NCI-H187 (cell line): ENCODE measurements around the gene CCDC182.

Source experiments
- DNase-seq, 2 experiments: peaks; one replicate each; lab custom pipeline; 2025; lab: John Stamatoyannopoulos, UW

CCDC182 gene

GRCh38 chr17:57726838-57727237 is 18.3 kb downstream of the CCDC182 start:
- DNase-seq, result no peak

- no peak for DNase-seq
These were observed 18.8 kb downstream of the CCDC182 start for GRCh38 chr17:57726213-57726790.

DNA sequence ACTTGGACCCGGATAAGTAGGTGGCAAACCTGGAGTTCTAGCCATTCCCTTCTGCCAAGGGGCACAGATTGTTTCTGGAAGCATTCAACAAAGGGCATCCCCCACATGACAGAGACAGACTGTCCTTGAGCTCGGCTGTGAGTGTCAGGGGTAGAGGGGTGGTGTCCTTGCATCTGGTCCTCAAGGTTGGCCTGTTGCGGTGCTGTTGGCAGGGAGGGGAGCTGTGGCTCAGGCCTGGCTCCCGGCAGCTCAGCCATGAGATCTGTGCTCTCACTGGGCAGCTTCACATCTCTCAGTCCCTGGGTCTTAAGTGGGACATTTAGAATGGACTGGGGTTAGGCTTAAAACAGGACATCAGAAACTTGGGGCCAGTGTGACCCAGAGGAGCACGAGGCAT is 20.4 kb downstream of the CCDC182 start:
- no peak for DNase-seq

DNA sequence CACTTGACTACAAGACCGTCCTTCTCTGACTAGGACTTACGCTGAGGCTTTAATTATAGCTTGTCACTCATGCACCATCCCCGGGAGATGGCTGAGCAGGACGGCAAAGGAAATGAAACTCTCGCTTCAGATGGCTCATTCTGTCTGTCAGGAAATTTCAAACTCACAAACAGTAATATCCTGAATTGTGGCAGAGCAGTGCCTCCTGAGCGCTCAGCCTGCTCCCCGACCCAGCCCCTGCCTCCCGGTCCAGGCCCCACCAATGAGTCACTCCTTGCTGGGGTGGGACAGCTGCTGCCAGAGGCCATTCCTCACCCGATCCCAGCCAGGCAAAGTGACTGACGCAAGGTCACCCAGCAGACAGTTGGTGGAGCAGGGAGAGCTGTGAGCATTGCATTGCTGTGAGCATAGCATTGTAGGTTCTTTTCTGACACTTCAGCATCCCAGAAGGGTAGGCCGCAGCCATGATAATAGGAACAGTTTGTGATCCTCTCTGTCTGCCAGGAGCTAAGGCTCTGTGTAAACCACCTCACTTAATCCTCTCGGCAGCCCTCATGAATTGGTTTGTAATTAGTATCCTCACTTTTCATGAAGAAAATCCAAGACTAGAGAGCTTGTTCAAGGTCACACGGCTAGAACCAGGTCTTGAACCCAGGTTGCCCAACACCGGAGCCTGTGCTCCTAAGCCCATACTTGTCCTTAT is 20.9 kb downstream of the CCDC182 start:
- no peak for DNase-seq

- no peak for DNase-seq
These were observed 21.6 kb downstream of the CCDC182 start for GRCh38 chr17:57723427-57724025.

DNA sequence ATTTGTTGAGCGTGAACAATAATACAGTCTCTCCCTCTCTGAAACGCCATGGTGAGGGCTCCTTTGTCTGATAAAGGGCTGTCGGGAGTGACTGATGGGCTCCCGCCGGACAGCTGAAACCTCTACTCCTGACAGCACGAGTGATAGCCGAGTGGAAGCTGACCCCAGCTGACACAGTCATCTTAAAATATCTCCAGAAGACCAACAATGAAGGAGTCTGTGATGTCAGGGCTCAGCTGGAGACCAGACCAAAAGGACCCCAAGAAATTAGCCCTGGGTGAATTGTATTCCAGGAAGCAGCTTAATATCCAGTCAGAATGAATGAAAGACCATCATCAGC is 22.4 kb downstream of the CCDC182 start:
- no peak for DNase-seq

DNA sequence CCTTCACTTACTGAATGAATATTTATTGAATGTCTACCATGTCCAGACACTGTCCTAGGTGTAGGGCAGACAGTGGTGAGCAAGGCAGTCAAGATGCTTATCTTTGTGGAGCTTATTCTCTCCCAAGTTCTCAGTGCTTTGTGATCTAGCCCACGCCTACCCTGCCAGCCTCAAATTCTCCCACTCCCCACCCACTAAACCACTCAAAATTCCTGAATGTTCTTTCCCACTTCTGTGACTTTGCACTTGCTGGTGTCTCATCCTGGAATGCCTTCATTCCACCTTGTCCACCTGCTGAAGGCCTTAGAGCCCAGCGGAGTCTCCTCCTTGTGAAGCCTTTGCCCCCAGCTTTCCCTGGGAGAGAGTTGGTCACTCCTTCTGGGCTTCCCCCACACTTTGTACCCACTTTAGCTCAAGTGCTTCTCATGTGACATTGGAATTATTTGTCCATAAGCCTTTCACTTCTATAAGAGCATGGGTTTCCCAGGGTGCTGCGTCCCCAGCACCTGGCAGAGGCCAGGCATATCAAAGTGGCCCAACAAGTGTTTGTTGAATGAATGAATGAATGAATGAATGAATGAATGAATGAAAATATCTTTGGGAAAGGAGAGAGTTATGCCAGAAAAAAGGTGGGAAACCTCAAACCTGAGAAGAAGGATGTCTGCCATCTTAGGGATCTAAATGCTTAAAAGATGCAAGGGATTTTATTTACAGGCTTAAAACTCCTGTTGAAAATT is 23.0 kb downstream of the CCDC182 start:
- DNase-seq, result no peak

- DNase-seq, result no peak
These were observed 24.6 kb downstream of the CCDC182 start for GRCh38 chr17:57720386-57721035.

GRCh38 chr17:57718878-57719277 is 26.2 kb downstream of the CCDC182 start:
- no peak for DNase-seq

DNA sequence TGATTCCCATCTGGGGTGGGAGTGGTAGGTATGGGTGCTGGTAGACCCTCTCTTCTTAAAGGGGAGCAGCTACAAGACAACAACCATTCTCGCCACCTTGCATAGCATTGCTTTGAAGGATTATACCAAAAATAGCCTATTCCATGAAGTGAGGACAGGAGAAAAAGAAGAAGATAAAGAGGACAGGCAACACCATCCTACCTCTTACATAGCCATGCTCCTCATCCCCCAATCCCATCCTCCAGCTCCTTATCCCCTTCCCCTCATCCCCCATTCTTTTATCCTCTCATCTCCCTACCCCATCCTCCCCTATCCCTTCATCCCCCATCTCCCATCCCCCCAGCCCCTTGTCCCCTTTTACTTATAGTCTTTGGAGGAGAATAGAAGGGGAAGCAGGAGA is 29.1 kb downstream of the CCDC182 start:
- no peak for DNase-seq

GRCh38 chr17:57714665-57715180 is 30.4 kb downstream of the CCDC182 start:
- DNase-seq, result no peak

- no peak for DNase-seq
These were observed 32.0 kb downstream of the CCDC182 start for GRCh38 chr17:57713140-57713539.

DNA sequence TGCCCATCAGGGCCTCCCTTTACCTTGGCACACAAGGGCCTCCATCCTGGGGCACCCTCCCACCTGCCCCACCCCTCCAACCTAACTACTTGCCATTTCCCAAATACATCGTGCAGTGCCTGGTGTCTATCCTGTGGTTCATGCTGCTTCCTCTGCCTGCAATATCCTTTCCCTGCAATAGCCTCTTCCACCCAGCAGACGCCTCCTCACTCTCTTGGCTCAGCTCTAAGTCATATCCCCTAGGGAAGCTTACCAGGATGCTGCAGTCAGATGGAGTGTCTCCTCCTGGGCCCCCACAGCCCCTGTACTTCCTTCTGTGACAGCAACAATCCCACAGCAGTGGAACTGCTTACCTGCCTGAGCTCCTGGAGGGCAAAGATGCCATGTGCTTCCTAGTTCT is 36.7 kb downstream of the CCDC182 start:
- no peak for DNase-seq

- peak in 1 of 2 experiments; percentile 42 for DNase-seq
These were observed 37.2 kb downstream of the CCDC182 start for GRCh38 chr17:57707892-57708291.

DNA sequence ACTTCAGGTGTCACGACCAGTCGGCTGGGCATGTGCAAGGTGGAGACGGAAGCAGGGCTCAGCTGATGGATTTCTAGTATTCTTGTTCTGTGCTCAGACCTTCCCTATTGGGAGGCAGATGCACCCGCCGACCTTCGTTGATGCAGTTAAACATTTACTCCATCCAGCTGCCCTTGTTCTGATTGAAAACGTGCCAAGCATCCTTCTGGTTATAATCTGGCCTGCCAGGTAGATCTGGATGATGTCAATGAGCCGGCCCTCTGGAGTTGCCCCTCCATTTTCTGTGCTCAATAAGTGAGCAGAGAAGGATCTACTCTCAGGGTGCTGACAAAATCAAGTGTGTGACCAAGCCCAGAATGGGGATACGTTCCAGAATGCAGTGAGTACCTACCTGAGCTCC is 38.3 kb downstream of the CCDC182 start:
- DNase-seq, result peak in 1 of 2 experiments; percentile 29

DNA sequence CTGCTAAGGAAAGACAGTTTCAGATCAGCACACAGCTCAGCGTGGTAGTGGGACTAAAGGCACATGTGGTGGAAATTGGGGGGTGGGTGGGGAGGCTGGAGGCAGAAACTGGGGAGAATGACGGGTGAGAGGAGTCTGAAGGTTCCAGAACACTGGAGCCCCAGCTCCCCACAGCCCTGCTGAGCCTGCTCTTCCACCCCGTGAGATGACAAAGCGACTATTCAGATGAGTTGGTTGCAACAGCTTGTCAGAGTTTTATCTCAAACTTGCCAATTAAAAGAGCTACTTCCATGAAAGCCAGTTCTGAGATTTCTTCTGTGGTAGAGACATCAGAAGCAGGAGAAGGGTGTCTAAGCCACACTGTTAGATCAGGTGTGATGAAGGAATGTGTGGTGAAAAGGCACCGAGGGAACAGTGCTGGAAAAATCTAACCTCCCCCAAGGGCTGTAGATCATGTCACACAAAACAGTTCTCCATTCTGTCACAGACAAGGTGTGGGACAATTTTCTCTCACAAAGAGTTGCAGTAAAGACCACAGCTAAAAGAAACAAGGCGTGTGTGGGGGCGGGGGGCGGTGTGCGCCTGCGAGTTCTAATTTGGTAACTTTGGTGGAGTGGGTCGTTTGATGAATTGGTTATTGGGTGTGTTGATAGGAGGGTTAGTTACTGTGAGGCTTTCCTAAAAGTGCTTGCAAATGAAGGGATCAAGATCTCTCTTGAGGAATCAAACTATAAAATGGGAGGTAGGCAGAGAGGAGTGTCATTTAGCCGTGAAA is 39.0 kb downstream of the CCDC182 start:
- DNase-seq, result no peak

DNA sequence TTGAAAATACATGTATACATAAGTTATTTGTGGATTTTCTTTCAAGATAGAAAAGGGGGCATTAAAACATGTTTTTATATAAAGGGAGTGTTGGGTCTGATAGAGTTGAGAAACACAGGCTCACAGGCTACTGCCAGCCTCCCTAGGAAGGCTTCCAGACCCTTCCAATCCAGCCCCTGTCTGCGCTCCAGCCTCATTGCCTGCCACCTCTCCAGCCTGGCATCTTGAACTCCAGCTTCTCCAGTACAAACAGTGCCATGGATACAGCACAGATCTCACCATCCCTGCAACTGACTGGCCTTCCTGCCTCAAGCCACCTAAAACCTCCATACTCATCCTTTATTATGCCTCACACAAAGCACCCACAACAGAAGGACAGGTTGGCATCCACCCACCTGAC is 40.7 kb downstream of the CCDC182 start:
- DNase-seq, result no peak

DNA sequence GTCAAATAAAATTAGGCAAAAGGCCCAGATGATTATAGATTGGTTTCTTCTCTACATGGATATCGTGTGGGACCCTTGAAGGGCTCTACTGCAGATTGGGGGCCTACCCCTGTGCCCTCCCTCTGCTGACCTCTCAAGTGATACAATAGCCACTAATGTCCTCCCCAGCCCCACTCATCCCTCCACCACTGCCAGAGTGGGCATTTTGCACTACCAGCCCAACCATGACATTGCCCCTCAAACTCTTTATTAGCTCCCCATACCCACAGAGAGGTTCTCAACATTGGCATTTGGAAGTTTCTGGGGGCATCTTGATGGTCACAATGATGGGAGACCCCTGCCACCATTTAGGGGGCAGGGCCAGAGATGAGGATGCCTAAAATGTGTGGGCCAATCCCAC is 41.8 kb downstream of the CCDC182 start:
- no peak for DNase-seq

GRCh38 chr17:57701124-57701523 is 44.0 kb downstream of the CCDC182 start:
- DNase-seq, result peak in 1 of 2 experiments; percentile 5

DNA sequence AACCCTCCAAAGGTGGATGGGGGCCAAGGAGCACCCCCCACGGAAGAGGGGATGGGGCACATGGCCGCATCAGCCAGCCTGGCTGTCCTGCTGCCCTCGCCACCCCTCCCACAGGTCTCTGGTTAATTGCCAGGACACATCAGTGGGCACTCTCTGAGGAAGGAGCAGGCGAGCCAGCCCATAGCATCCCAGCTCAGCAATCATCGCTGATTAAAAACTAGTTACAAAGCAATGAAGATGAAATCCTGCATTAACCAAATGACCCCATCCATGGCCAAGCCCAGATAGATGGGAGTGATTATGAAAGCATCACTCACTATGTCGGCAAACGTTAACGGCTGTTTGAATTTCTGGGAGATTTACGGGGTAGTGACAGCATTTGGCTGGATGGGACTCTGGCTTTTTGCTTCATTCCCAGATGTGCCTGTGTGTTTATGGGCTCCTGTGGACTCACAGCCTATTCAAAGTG is 45.3 kb downstream of the CCDC182 start:
- no peak for DNase-seq
